GM21723 (cell line): ENCODE data around the gene BARX1.

Experiments
- ATAC-seq: cut with Tn5 transposase; IDR thresholded peaks from one replicate; pipeline ENCODE4 v1.9.1; 2021; ENCODE audit warnings: mild to moderate bottlenecking, moderate library complexity; ENCODE audit not compliant: unreplicated experiment

Gene BARX1

DNA sequence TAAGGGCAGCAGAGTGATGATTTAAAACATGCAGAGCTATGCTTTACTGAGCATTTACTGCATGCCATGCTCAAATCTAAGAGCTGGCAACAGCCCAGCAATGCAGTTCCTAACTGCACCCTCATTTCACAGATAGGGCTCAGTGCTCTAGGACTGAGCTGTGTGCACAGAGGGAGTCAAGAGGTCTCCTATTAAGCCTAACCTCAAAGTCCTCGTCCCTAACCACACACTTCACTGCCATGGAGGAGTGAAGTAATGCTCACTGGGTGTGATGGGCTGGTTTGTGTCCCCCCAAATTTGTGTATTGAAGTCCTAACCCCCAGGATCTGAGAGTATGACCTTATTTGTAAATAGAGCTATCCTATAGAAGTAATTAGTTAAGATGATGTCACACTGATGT lies 25.9 kb downstream of the BARX1 start:
- ATAC-seq: no peak

DNA sequence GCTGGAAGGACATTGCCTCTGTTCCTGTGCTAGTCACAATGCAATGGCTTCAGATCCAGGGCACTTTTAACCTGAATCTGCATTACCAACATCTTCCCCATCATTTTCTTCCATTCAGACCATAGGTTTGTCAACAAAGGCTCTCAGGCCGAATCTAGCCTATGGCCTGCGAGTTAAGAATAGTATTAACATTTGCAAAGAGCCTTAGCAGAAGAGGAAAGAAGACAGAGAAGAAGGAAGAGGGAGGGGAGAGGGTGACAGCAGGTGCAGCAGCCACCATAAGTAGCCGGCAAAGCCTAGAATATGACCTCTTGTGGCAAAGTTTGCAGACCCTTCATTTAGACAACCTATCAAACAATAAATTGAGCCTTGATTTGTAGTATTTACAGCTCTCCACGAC lies 32.6 kb downstream of the BARX1 start:
- no peak for ATAC-seq

GRCh38 chr9:93920131-93920800 lies 34.9 kb downstream of the BARX1 start:
- ATAC-seq: no peak

DNA sequence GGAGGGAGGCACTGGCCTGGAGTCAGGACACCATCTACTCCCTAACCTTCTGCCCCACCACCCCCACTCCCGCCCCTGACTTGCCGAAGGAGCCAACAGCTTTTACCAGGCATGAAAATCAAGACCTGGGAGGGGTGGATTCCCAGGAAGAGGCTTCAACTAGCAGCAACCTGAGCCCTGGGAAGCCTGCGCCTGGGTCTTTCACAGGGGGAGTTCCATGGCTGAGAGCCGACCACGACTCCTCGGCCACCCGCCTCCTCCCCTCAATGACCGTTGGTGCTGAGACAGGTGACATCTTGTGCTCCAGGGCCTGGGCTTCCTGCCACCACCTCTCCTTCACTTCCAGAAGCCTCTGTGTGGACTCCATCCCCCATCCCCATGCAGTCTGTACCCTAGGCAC lies 37.1 kb downstream of the BARX1 start:
- ATAC-seq: no peak

DNA sequence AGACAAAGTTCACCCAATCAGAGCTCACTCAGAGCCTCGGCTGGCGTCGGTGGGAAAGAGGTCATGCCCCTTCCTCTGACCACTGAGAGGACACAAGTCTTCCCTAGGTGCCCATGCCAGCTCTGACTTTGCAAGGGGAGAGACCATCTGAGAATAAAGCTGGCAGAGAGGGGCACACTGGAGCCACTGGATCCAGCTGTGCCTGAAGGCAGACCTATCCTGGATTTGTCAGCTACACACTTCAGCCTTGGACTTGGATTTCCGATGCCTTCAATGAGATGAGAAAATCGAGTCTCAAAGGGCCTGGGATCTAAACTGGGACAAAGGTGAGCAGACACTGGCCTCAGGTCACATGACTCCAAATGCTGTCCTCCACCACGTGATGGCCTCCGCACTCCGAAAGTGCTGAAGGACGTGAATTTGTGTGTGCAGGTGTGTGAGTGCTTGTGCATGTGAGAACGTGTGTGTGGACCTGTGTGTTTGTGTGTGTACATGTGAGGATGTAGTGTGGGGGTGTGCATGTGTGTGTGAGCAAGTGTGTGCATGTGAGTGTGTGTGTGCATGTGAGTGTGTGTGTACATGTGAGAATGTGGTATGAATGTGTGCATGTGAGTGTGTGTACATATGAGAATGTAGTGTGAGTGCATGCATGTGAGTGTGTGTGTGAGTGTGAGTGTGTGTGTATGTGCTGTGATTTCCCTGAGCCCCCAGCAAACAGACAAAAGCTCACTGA lies 37.9 kb downstream of the BARX1 start:
- no peak for ATAC-seq

- no peak for ATAC-seq
These were observed 38.8 kb downstream of the BARX1 start for GRCh38 chr9:93916358-93916757.

DNA sequence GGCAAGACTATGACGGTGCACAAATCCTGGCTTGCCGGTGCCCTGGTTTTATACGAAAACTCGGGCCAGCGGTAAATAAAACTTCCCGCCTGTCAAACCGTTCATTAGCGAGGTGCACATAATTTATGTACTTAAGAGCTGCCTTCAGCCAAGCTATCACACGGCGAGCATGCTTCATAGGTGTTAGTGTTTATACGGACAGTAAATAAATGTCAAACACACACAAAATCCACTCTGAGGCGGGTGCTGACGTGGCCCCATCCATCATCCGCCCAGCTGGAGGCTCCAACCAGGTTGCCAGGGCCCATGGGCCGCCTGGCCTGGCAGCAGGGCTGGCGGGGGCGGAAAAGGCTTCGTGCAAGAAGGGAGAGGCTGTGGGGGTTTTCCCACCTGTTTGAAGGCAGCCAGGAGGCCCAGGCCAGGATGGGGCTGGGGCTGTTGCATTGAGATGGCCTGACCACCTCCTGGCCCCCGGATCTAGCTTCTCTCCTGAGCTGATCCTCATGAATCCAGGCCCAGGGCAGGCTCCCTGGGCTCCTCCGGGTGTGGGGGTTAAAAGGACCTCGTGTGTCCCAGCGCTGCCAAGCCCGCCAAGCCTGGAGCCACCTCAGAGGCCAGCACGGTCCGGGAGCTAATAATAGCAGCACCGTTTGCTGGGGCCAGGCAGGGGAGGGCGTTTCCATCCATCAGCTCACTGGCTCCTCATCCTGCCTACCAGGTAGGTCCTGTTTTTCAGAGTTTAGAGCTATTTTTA lies 43.2 kb downstream of the BARX1 start:
- no peak for ATAC-seq

GRCh38 chr9:93911136-93911745 lies 43.9 kb downstream of the BARX1 start:
- ATAC-seq: no peak

DNA sequence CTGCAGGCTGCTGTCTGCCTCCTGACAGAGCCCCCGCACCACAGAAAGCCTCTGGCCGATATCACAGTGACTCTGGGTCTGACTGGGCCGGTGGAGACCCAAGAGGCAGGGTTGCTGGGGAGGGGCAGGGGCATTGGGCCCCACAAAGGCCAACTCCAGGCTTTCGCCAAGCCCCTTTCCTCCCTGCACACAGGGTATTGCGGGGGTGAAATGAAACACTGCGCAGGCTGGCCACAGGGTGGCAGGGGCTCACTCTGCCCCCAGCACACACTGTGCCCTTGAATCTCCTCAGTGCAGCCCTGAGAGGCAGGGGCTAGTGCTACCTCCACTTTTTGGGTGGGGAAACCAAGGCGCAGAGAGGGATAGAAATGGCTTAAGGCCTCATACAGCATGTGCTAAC lies 44.6 kb downstream of the BARX1 start:
- ATAC-seq: no peak

- no peak for ATAC-seq
These were observed 45.0 kb downstream of the BARX1 start for GRCh38 chr9:93910196-93910595.

- no peak for ATAC-seq
These were observed 45.9 kb downstream of the BARX1 start for GRCh38 chr9:93909242-93909616.

DNA sequence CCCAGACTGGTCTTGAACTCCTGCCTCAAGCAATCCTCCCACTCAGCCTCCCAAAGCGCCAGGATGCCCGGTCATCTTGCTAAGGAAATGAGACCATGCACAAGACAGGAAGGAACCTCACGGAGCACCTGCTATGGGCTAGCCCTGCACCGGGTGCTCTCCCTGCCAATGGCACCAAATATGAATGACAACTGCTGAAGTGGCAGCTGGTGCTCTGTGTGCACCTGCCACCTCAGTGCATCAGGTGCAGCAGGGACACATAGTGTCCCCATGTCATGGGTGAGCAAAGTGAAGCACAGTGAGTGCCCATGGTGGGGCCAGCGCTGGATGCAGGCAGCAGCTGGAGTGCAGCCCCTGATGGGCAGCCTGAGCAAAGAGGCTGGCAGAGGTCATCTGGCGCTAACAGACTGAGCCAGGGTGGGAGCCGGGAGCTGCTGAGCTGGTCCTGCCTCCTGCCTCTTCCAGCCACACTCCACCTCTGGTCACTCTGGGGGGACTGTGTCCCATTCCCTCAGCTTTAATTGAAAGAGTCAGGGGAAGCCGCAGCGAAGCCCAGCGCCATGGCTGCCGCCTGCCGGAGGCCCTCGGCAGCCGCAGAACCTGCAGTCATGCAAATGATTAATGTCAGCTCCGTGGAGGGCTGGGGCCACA lies 46.4 kb downstream of the BARX1 start:
- no peak for ATAC-seq

GRCh38 chr9:93907551-93908199 lies 47.5 kb downstream of the BARX1 start:
- ATAC-seq: no peak

GRCh38 chr9:93906195-93906880 lies 48.8 kb downstream of the BARX1 start:
- ATAC-seq: no peak

DNA sequence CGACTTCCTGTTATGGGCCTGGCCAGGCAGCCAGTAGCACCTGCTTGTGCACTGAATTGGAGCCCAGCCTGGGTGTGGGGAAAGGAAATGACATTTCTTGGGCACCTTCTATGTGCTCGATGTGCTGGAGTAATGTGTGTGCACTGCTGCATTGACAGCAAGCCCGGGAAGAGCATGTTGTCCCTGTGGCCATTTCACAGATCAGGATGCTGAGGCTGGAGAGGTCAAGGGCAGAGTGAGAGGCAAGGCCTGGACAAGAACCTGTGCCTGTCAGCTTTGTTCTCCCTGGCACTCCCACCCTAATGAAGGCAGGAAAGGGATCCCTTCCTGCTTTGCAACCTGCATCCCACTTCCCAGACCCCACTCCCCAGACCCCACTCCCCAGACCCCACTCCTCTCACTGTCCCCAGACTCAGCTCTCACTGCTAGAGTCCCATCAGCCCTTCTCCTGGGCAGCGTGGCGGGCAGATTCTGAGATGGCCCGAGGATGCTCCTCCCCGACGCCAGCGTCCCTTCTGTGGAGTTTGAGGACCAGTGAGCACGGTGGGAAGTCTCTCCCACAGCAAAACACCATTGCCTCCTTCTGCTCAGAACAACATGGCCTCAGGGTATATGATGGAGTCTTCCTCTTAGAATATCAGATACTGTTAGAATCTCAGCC lies 49.6 kb downstream of the BARX1 start:
- ATAC-seq: no peak

DNA sequence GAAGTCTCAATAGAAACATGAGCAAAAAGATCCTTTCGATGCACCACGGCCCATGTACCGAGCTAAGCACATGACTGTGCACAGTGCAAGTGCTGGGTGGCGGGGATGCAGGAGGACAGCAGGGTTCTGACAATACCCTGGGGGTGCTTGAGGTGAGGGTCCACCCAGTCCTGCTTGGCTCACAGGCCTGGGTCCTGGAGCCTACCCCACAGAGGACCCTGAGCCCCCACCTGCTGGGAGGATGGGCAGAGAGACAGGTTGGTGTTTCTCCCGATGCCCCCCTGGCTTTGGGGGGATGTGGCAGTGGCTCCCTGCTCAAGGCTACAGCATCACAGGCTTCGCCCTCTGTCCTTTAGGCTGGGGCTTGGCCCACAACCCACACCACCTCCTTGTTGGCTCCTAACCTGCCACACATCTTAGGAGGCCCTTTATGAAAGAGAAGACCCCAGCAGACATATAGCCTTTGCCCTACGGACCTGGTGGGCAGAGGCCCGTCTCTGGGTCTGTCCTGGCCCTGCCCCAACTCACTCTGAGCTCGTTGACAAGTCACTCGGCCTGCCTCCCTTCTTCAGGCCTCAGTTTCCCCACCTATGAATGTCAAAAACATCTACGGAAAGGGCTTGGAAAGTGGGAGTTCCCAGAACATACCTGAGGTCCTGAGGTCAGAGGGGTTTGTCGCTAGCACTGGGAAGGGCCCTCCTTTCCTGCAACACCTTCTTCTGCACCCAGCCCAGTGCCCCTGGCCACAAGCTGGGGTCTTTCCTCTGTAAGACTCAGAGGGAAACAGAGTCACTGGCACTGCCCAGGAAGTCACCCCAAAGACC lies 50.3 kb downstream of the BARX1 start:
- no peak for ATAC-seq

DNA sequence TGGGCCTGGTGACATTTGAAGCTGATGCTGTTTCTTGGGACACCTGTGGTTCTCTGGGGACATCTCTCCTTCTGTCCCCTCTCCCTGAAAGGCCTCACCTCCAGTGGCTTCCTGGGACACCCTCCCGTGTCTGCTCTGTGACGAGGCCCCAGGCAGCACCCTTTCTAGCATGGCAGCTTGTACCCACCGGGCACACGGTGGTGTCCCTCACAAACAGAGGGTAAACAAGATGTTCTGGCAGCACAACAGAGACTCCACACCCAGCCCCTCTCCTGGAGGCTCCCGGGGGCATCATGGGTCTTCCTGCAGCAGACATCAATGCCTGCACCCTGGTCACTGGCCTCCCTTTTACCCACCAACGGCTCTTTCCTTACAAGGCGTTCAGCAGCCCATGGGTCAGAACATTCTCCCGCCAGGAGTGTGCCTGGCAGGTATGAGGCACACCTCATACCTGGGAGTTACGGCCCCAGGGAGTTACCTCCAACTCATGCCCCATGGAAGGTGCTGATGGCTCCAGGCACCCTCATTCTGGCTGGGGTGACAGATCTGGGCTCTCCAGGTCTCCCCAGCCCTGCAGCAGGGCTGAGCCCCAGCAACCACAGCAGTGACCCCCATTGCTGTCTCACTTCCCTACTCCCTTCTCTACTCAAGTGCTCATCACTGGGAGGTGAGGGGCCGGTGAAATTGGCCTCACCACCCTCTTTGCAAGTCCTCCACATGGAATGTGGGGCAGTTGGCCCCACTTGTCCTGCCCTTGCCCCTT lies 51.1 kb downstream of the BARX1 start:
- no peak for ATAC-seq
